Suprapubic skin (tissue), 4 donors: ENCODE measurements around the gene MYO7A. TPM values are rescaled to one million over a fixed set of nuclear protein-coding genes. Genes with fewer than 3 reads are reported as not detected.

Source experiments
- DNase-seq, 2 donors: peaks; one replicate each; pipeline ENCODE4 v3.0.0-alpha.2; 2019; ENCODE audit warnings: low spot score in 2 of 2
- H3K27ac ChIP-seq: fragments of 200-600 bp; sonication (generic); one replicate; pipeline ENCODE4 v1.5.1; 2019
- H3K27me3 ChIP-seq: fragments of 200-600 bp; sonication (generic); one replicate; pipeline ENCODE4 v1.5.1; 2019
- H3K36me3 ChIP-seq: fragments of 200-600 bp; sonication (generic); one replicate; pipeline ENCODE4 v1.5.1; 2019
- H3K4me1 ChIP-seq: fragments of 200-600 bp; sonication (generic); one replicate; pipeline ENCODE4 v1.5.1; 2019
- H3K4me3 ChIP-seq: fragments of 200-600 bp; sonication (generic); one replicate; pipeline ENCODE4 v1.5.1; 2019; ENCODE audit warnings: mild to moderate bottlenecking
- H3K9me3 ChIP-seq: fragments of 200-600 bp; sonication (generic); one replicate; pipeline ENCODE4 v1.5.1; 2019
- EP300 ChIP-seq: sonication (generic); formaldehyde crosslinking; IDR thresholded peaks from one replicate; pipeline ENCODE4 v1.6.1; 2017; ENCODE audit warnings: antibody characterized with exemption
- POLR2A ChIP-seq, 2 donors: fragments of 450-650 bp; IDR thresholded peaks; one replicate each; pipeline ENCODE4 v1.6.1; 2017; ENCODE audit warnings: antibody characterized with exemption in 2 of 2, mild to moderate bottlenecking in 2 of 2, moderate library complexity in 2 of 2
- POLR2AphosphoS5 ChIP-seq, 3 donors: sonication (generic); formaldehyde crosslinking; IDR thresholded peaks; one replicate each; pipeline ENCODE4 v1.6.1; 2017; ENCODE audit warnings: antibody characterized with exemption in 3 of 3
- WGBS: methylation state at CpG from one replicate; pipeline ENCODE4 v1.1.5; 2018; 5-methylcytosine and 5-hydroxymethylcytosine counted together
- total RNA-seq, 4 donors: library from RNA; depleted of rRNA; stranded (reverse); fragments of >200 nt; gene quantifications; one replicate each; pipeline ENCODE4 v1.1.0, GENCODE V29; 2016
- TF ChIP-seq, protein P1 (sequence below), 2 donors: fragments of 200-600 bp in 1 of 2; fragments of 450-650 bp in 1 of 2; sonication (generic) in 1 of 2; IDR thresholded peaks; one replicate each; pipeline ENCODE4 v1.5.1; 2016 to 2019; ENCODE audit warnings: antibody characterized with exemption in 2 of 2, mild to moderate bottlenecking in 1 of 2, moderate library complexity in 1 of 2

Gene MYO7A
- total RNA-seq, 4 donors from 2014 or later, result 0.34 to 2.4 (median 2.0) TPM

- Histone ChIP-seq H3K9me3 (no peaks in the 10 kb centered on the region), H3K27me3 (peaks cover 4% of the 10 kb centered on the region), H3K4me1 (peaks cover 19% of the 10 kb centered on the region), H3K36me3 (no peaks in the 10 kb centered on the region), H3K4me3 (no peak overlapping the region), H3K27ac (no peak overlapping the region)
- DNase-seq, result no peak
- TF ChIP-seq POLR2A (IDR thresholded peaks at IDR 0.05) (no peak), POLR2AphosphoS5 (IDR thresholded peaks at IDR 0.05) (no peak), EP300 (no peak)
- TF ChIP-seq, protein P1, sequence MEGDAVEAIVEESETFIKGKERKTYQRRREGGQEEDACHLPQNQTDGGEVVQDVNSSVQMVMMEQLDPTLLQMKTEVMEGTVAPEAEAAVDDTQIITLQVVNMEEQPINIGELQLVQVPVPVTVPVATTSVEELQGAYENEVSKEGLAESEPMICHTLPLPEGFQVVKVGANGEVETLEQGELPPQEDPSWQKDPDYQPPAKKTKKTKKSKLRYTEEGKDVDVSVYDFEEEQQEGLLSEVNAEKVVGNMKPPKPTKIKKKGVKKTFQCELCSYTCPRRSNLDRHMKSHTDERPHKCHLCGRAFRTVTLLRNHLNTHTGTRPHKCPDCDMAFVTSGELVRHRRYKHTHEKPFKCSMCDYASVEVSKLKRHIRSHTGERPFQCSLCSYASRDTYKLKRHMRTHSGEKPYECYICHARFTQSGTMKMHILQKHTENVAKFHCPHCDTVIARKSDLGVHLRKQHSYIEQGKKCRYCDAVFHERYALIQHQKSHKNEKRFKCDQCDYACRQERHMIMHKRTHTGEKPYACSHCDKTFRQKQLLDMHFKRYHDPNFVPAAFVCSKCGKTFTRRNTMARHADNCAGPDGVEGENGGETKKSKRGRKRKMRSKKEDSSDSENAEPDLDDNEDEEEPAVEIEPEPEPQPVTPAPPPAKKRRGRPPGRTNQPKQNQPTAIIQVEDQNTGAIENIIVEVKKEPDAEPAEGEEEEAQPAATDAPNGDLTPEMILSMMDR (IDR thresholded peaks at IDR 0.05), result no peak
- WGBS, result 50% methylated on average over 1 of the region's 6 CpGs
Observed at GRCh38 chr11:77131560-77131959, 3.5 kb downstream of the MYO7A start.

DNA sequence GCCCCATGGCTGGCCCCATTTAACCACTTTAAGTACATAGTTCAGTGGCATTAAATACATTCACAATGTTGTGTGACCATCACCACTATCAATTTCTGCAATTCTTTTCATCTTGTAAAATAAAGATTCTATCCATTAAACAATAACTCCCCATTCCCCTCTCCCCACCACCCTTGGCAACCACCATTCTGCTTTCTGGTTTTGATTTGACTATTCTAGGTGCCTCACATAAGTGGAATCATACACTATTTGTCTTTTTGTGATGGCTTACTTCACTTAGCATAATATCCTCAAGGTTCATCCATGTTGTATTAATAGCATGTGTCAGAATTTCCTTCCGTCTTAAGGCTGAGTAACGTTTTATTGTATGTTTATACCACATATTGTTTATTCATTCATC is 7.0 kb downstream of the MYO7A start:
- Histone ChIP-seq H3K27me3 (peaks cover 24% of the 10 kb centered on the region), H3K4me3 (no peak overlapping the region), H3K9me3 (no peaks in the 10 kb centered on the region), H3K27ac (no peak overlapping the region), H3K4me1 (peaks cover 6% of the 10 kb centered on the region), H3K36me3 (no peaks in the 10 kb centered on the region)
- WGBS, result 21% methylated on average over 2 of the region's 2 CpGs
- TF ChIP-seq POLR2A (IDR thresholded peaks at IDR 0.05) (no peak), EP300 (no peak), POLR2AphosphoS5 (IDR thresholded peaks at IDR 0.05) (no peak)
- TF ChIP-seq, protein P1 (IDR thresholded peaks at IDR 0.05), result no peak
- no peak for DNase-seq

- WGBS, result 75% methylated on average over 8 of the region's 8 CpGs
Observed at GRCh38 chr11:77136074-77136473, 8.0 kb downstream of the MYO7A start.

GRCh38 chr11:77136784-77137420 is 8.9 kb downstream of the MYO7A start:
- no peak overlapping the region for H3K4me3 ChIP-seq

More at GRCh38 chr11:77136074-77136473, 8.0 kb downstream of the MYO7A start:
- Histone ChIP-seq H3K4me3 (no peak overlapping the region), H3K4me1 (peaks cover 6% of the 10 kb centered on the region), H3K36me3 (no peaks in the 10 kb centered on the region), H3K27ac (no peak overlapping the region), H3K9me3 (no peaks in the 10 kb centered on the region), H3K27me3 (peaks cover 24% of the 10 kb centered on the region)
- TF ChIP-seq, protein P1 (IDR thresholded peaks at IDR 0.05), result no peak
- TF ChIP-seq POLR2A (IDR thresholded peaks at IDR 0.05) (no peak), POLR2AphosphoS5 (IDR thresholded peaks at IDR 0.05) (no peak), EP300 (no peak)
- no peak for DNase-seq

DNA sequence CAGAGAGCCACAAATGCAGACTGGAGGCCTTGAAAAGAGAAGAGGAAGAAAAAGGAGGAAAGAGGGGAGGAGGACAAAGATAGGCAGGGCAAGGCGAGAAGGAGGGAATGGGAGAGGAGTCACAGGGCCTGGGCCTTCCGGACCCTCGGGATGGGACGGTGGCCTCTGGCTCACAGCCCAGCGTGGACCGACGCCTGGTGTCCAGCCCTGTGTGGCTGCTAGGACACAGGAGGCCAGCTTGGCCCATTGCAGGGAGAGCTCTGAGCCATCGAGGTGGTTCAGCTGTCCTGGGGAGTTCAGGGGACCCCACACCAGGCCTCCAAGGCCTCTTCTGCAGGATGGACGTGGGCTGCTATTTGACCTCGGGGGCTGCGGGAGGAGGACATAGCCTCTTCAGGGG is 9.4 kb downstream of the MYO7A start:
- peaks cover 24% of the 10 kb centered on the region for H3K27me3 ChIP-seq
- TF ChIP-seq EP300, result no peak
- no peak for TF ChIP-seq POLR2AphosphoS5 (IDR thresholded peaks at IDR 0.05)
- no peak for TF ChIP-seq POLR2A (IDR thresholded peaks at IDR 0.05)
- TF ChIP-seq, protein P1 (IDR thresholded peaks at IDR 0.05), result no peak
- no peak overlapping the region for H3K27ac ChIP-seq
- H3K4me3 ChIP-seq, result no peak overlapping the region
- H3K9me3 ChIP-seq, result no peaks in the 10 kb centered on the region
- no peak for DNase-seq
- 70% methylated on average over 7 of the region's 11 CpGs for WGBS
- H3K36me3 ChIP-seq, result no peaks in the 10 kb centered on the region
- peaks cover 6% of the 10 kb centered on the region for H3K4me1 ChIP-seq

More at GRCh38 chr11:77136784-77137420, 8.9 kb downstream of the MYO7A start:
- TF ChIP-seq EP300 (no peak), POLR2A (IDR thresholded peaks at IDR 0.05) (no peak), POLR2AphosphoS5 (IDR thresholded peaks at IDR 0.05) (no peak)
- TF ChIP-seq, protein P1 (IDR thresholded peaks at IDR 0.05), result no peak
- no peak overlapping the region for H3K27ac ChIP-seq
- WGBS, result 81% methylated on average over 12 of the region's 12 CpGs
- H3K9me3 ChIP-seq, result no peaks in the 10 kb centered on the region
- no peaks in the 10 kb centered on the region for H3K36me3 ChIP-seq
- H3K27me3 ChIP-seq, result peaks cover 24% of the 10 kb centered on the region
- no peak for DNase-seq
- H3K4me1 ChIP-seq, result peaks cover 6% of the 10 kb centered on the region
